ENCODE results near the gene TSHZ1. TPM values are rescaled to one million over a fixed set of nuclear protein-coding genes. Genes with fewer than 3 reads are reported as not detected.
A peak's percentile ranks its signal among the peaks of the same experiment; 100 is the strongest.

The TSHZ1 gene
- total RNA-seq, 1 donor = 10.5 TPM

DNA sequence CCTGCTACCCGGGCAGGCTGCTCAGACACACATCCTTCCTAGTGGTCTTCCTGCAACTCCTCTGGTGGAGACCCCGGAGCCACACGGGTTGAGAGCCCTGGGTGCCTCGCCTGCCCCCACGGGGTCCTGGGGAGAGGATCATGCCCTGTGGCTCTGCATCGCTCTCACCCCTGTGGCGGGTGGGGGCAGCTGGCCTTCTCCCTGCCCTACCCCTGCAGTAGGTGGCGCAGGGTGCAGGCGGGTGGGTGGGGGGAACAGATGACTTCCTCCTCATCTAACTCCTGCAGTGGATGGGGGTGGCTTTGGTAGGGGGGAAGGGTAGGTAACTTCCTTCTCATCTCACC, 38.5 kb downstream of the TSHZ1 start:
- H3K36me3 ChIP-seq (ENCODE audit: insufficient read depth, low read length) = no peaks in the 10 kb centered on the region
- no peak overlapping the region for H3K4me3 ChIP-seq (ENCODE audit: insufficient read depth, low read length)
- H3K27me3 ChIP-seq (ENCODE audit: insufficient read depth, low read length) = no peaks in the 10 kb centered on the region
- H3K9me3 ChIP-seq (ENCODE audit: low read depth, low read length) = no peaks in the 10 kb centered on the region
- H3K4me1 ChIP-seq (ENCODE audit: insufficient read depth, low read length) = peaks cover 31% of the 10 kb centered on the region
- H4K20me1 ChIP-seq (ENCODE audit: insufficient read depth, low read length) = no peaks in the 10 kb centered on the region
- H3K4me2 ChIP-seq (ENCODE audit: insufficient read depth, low read length) = no peak overlapping the region
- peak overlapping the region; percentile 91 for H3K27ac ChIP-seq (ENCODE audit: low read depth, low read length)
- H3K79me2 ChIP-seq (ENCODE audit: insufficient read depth, low read length) = peaks cover 67% of the 10 kb centered on the region
- TF ChIP-seq, protein P1, sequence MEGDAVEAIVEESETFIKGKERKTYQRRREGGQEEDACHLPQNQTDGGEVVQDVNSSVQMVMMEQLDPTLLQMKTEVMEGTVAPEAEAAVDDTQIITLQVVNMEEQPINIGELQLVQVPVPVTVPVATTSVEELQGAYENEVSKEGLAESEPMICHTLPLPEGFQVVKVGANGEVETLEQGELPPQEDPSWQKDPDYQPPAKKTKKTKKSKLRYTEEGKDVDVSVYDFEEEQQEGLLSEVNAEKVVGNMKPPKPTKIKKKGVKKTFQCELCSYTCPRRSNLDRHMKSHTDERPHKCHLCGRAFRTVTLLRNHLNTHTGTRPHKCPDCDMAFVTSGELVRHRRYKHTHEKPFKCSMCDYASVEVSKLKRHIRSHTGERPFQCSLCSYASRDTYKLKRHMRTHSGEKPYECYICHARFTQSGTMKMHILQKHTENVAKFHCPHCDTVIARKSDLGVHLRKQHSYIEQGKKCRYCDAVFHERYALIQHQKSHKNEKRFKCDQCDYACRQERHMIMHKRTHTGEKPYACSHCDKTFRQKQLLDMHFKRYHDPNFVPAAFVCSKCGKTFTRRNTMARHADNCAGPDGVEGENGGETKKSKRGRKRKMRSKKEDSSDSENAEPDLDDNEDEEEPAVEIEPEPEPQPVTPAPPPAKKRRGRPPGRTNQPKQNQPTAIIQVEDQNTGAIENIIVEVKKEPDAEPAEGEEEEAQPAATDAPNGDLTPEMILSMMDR (IDR thresholded peaks at IDR 0.05; ENCODE audit: extremely low read depth, low read depth, low read length) = no peak
- no peak for DNase-seq (ENCODE audit: insufficient read length, low spot score, missing footprints)
- H2AFZ ChIP-seq (ENCODE audit: low read length) = peak overlapping the region; percentile 97

DNA sequence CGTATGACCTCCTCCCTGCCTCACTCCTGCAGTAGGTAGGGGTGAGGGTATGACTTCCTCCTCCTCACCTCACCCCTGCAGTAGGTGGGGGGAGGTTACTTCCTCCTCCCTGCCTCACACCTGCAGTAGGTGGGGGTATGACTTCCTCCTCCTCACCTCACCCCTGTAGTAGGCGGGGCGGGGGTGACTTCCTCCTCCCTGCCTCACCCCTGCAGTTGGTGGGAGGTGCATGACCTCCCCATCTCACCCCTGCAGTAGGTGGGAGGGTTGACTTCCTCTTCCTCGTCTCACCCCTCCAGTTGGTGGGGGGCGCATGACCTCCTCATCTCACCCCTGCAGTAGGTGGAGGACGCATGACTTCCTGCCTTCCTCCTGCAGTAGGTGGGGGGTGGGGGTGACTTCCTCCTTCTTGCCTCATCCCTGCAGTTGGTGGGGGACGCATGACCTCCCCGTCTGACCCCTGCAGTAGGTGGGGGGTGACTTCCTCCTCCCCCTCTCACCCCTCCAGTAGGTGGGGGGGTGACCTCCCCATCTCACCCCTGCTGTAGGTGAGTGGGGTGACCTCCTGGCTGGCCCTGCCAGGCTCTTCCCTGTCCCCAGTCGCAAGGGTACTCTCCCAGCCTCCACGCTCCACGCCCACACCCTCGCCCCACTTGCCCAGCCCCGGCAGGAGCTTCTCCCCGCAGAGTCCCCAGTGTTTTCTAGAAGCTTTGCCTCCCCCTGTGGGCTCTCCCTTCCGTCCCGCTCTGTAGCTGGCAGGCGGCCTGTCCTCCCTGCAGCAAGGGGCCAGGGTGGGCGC, 39.3 kb downstream of the TSHZ1 start:
- Histone ChIP-seq H3K4me1 (ENCODE audit: insufficient read depth, low read length) (peaks cover 31% of the 10 kb centered on the region), H3K27ac (ENCODE audit: low read depth, low read length) (no peak overlapping the region), H3K9me3 (ENCODE audit: low read depth, low read length) (no peaks in the 10 kb centered on the region), H4K20me1 (ENCODE audit: insufficient read depth, low read length) (no peaks in the 10 kb centered on the region), H3K4me2 (ENCODE audit: insufficient read depth, low read length) (no peak overlapping the region), H2AFZ (ENCODE audit: low read length) (no peak overlapping the region), H3K79me2 (ENCODE audit: insufficient read depth, low read length) (peaks cover 66% of the 10 kb centered on the region), H3K4me3 (ENCODE audit: insufficient read depth, low read length) (no peak overlapping the region), H3K36me3 (ENCODE audit: insufficient read depth, low read length) (no peaks in the 10 kb centered on the region), H3K27me3 (ENCODE audit: insufficient read depth, low read length) (no peaks in the 10 kb centered on the region)
- TF ChIP-seq, protein P1 (IDR thresholded peaks at IDR 0.05; ENCODE audit: extremely low read depth, low read depth, low read length) = no peak
- no peak for DNase-seq (ENCODE audit: insufficient read length, low spot score, missing footprints)

DNA sequence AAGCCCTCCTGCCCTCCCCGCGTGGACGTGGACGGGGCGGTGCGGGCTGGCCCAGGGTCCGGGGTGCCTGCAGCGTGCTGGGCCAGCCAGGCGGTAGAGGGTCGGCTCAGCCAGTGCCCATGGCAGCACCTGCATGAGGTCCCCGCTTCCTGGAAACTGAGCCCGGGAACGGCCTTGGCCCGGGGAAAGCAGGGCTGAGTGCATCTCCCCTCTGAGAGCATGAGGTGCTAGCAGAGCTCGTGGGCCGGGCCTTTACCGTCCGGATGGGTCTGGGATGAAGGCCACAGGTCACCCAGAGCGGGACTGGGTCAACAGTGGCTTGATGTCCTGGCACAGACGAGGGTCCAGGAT, 39.8 kb downstream of the TSHZ1 start:
- no peaks in the 10 kb centered on the region for H3K36me3 ChIP-seq (ENCODE audit: insufficient read depth, low read length)
- no peaks in the 10 kb centered on the region for H4K20me1 ChIP-seq (ENCODE audit: insufficient read depth, low read length)
- no peak overlapping the region for H2AFZ ChIP-seq (ENCODE audit: low read length)
- H3K4me1 ChIP-seq (ENCODE audit: insufficient read depth, low read length) = peaks cover 31% of the 10 kb centered on the region
- no peaks in the 10 kb centered on the region for H3K9me3 ChIP-seq (ENCODE audit: low read depth, low read length)
- DNase-seq (ENCODE audit: insufficient read length, low spot score, missing footprints) = no peak
- no peak overlapping the region for H3K4me2 ChIP-seq (ENCODE audit: insufficient read depth, low read length)
- TF ChIP-seq, protein P1 (IDR thresholded peaks at IDR 0.05; ENCODE audit: extremely low read depth, low read depth, low read length) = no peak
- peaks cover 68% of the 10 kb centered on the region for H3K79me2 ChIP-seq (ENCODE audit: insufficient read depth, low read length)
- no peak overlapping the region for H3K4me3 ChIP-seq (ENCODE audit: insufficient read depth, low read length)
- H3K27ac ChIP-seq (ENCODE audit: low read depth, low read length) = no peak overlapping the region
- no peaks in the 10 kb centered on the region for H3K27me3 ChIP-seq (ENCODE audit: insufficient read depth, low read length)

DNA sequence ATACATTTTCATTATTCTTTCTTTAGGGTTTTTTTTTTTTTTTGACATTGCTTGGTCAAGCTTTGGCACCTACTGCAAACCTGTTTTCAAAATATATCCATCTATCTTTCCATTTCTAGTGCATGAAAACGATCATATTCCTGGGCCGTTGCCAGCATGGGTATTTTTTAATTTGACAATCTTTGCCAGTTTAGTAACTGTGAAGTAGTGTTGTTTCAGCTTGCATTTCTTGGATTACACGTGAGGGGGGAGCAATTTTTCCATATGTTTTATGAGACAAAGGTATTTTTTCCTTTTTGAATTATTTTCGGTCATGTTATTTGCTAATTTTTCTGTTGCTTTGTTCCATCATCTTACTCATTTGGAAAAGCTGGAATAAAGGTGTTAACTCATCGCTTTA, 40.9 kb downstream of the TSHZ1 start:
- no peak for DNase-seq (ENCODE audit: insufficient read length, low spot score, missing footprints)
- Histone ChIP-seq H4K20me1 (ENCODE audit: insufficient read depth, low read length) (no peaks in the 10 kb centered on the region), H2AFZ (ENCODE audit: low read length) (no peak overlapping the region), H3K4me1 (ENCODE audit: insufficient read depth, low read length) (peaks cover 35% of the 10 kb centered on the region), H3K79me2 (ENCODE audit: insufficient read depth, low read length) (peaks cover 60% of the 10 kb centered on the region), H3K4me3 (ENCODE audit: insufficient read depth, low read length) (no peak overlapping the region), H3K36me3 (ENCODE audit: insufficient read depth, low read length) (no peaks in the 10 kb centered on the region), H3K27ac (ENCODE audit: low read depth, low read length) (no peak overlapping the region), H3K27me3 (ENCODE audit: insufficient read depth, low read length) (no peaks in the 10 kb centered on the region), H3K9me3 (ENCODE audit: low read depth, low read length) (no peaks in the 10 kb centered on the region), H3K4me2 (ENCODE audit: insufficient read depth, low read length) (no peak overlapping the region)
- TF ChIP-seq, protein P1 (IDR thresholded peaks at IDR 0.05; ENCODE audit: extremely low read depth, low read depth, low read length) = no peak
